ENCODE data around the gene MYPN.

The MYPN gene

DNA sequence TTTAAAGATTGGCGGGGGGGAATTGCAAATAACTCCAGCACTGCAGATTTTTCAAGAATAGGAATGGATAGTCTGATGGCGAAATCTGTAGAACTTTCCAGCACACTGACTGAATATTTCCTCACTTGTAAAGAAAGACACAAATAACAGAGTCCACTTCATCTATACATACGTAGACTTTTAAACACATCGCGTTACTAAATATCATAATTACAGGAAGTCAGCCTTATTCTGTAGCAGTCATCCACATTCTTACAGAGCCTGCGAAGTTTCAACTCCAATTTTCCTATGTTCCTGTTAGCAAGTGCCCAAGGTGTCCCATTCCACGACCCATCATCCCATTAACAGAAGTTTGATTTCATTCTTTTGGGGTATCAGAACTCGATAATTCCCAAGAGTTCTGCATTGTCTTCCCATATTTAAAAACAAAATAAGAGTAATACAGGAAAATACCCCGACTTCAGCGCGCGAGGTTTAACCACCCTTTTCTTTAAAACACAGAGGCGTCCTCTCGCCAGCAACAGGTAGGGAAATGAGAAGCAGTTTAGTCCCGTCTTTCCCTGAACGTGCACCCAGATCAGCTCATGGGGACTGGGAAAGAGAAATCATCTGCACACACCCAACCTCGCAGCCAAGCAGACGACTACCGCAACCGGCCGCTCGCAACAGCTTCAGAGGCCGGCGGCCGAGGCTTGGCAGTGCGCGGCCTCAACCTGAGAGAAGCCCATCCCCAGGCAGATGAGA lies 35.1 kb upstream of the MYPN start:
- Histone ChIP-seq H3K9ac (ENCODE audit: low read length) (peak overlapping the region; percentile 98), H2BK5ac (ENCODE audit: low read depth, low read length, poor library complexity, severe bottlenecking) (peak overlapping the region; percentile 83), H2BK15ac (ENCODE audit: low read depth, poor library complexity, severe bottlenecking) (peak overlapping the region; percentile 38), H2AK5ac (ENCODE audit: low read length, severe bottlenecking) (peak overlapping the region; percentile 41), H3K9me3 (ENCODE audit: control insufficient read depth, low read length) (no peaks in the 10 kb centered on the region), H3K4ac (ENCODE audit: low read depth in 1 of 2, low read length in 2 of 2) (peak overlapping the region; percentile 62 to 94), H3K4me2 (ENCODE audit: low read length, poor library complexity, severe bottlenecking) (peak overlapping the region; percentile 60), H2AFZ (ENCODE audit: low read depth, low read length) (peak overlapping the region; percentile 43), H3K18ac (ENCODE audit: low read depth in 1 of 2, low read length in 2 of 2) (peak overlapping the region; percentile 89 to 98), H3K4me3 (ENCODE audit: insufficient read depth in 1 of 2, low read depth in 1 of 2, low read length in 2 of 2) (peak overlapping the region; percentile 77 to 88), H4K91ac (ENCODE audit: low read length) (peak overlapping the region; percentile 71), H3K27ac (ENCODE audit: low read length, poor library complexity, severe bottlenecking) (peak overlapping the region; percentile 99), H3K27me3 (ENCODE audit: control insufficient read depth in 1 of 2, insufficient read depth in 1 of 2, low read length in 2 of 2) (no peaks in the 10 kb centered on the region), H4K8ac (ENCODE audit: low read length) (peak overlapping the region; percentile 64), H2BK120ac (ENCODE audit: low read depth, low read length) (peak overlapping the region; percentile 12), H3K14ac (ENCODE audit: low read length in 2 of 2) (peak overlapping the region; percentile 19 to 84), H3K36me3 (ENCODE audit: control insufficient read depth in 1 of 2, insufficient read depth in 2 of 2, low read depth in 1 of 2, low read length in 2 of 2) (peaks cover 0 to 23% of the 10 kb centered on the region in 2 experiments), H2BK12ac (ENCODE audit: low read length in 2 of 2) (peak overlapping the region in 1 of 2 experiments; percentile 12), H3K23ac (ENCODE audit: low read length in 2 of 2) (peak overlapping the region in 1 of 2 experiments; percentile 20), H3K4me1 (ENCODE audit: control insufficient read depth, insufficient read depth, low read depth, low read length) (no peaks in the 10 kb centered on the region), H3K79me1 (replicated peaks; ENCODE audit: low read length, poor library complexity, severe bottlenecking) (no peaks in the 10 kb centered on the region)
- DNase-seq, result peak; percentile 56
- WGBS, result 1% methylated on average over 27 of the region's 27 CpGs

DNA sequence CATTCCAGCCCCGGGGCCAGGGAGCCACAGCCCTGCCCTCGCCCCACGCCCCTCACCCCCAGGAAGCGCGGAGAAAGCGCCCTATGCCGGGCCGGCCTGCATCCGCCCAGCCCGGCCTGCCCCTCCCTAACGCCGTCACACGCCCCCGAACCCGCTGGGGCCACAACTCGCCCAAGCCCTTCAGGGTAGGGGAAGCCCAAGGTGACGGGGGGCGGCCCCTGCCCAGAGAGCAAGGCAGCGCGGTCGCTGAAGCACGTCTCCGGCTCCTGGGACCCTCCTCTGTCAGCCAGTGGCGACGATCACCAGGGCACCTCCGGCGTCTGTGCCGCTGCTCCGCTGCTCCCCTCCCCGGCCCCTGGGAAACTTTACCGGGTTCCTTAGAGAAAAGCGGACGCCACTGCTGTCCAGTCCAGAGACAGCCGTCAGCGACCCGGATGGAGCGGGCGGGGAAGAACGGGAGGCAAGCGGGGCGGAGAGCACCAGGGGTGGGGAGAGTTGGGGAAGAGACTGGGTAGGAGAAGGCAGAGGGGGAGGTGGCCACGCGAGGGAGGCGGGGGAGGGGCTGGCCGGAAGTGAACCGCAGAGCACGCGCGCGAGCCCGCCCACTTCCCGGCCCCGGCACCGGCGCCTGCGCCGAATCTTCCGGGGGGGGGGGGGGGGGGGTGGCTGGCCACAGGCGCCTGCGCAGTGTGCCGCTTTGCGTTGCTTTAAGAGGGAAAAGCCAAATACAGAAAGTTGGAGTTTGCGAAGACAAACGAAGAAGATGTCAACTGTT lies 34.3 kb upstream of the MYPN start, which contains the start of gene HERC4:
Gene HERC4, minus strand, starts transcription at position 509 of the 775 bp plus-strand sequence. CDS start 2,175 bp downstream, outside the sequence.
- Histone ChIP-seq H3K4ac (ENCODE audit: low read depth in 1 of 2, low read length in 2 of 2) (peak within 1 kb of the TSS; percentile 62 to 94), H3K9ac (ENCODE audit: low read length) (peak within 1 kb of the TSS; percentile 98), H2AK5ac (ENCODE audit: low read length, severe bottlenecking) (peak within 1 kb of the TSS; percentile 49), H3K27ac (ENCODE audit: low read length, poor library complexity, severe bottlenecking) (peak within 1 kb of the TSS; percentile 99), H4K91ac (ENCODE audit: low read length) (peak within 1 kb of the TSS; percentile 91), H3K4me1 (ENCODE audit: control insufficient read depth, insufficient read depth, low read depth, low read length) (no peaks in the 10 kb centered on the region), H2BK120ac (ENCODE audit: low read depth, low read length) (peak within 1 kb of the TSS; percentile 12), H2BK15ac (ENCODE audit: low read depth, poor library complexity, severe bottlenecking) (peak within 1 kb of the TSS; percentile 38), H3K79me1 (replicated peaks; ENCODE audit: low read length, poor library complexity, severe bottlenecking) (no peaks in the 10 kb centered on the region), H3K14ac (ENCODE audit: low read length in 2 of 2) (peak within 1 kb of the TSS; percentile 19 to 84), H4K8ac (ENCODE audit: low read length) (peak within 1 kb of the TSS; percentile 89), H3K36me3 (ENCODE audit: control insufficient read depth in 1 of 2, insufficient read depth in 2 of 2, low read depth in 1 of 2, low read length in 2 of 2) (peaks cover 0 to 19% of the 10 kb centered on the region in 2 experiments), H3K23ac (ENCODE audit: low read length in 2 of 2) (peak within 1 kb of the TSS in 1 of 2 experiments; percentile 20), H3K27me3 (ENCODE audit: control insufficient read depth in 1 of 2, insufficient read depth in 1 of 2, low read length in 2 of 2) (no peaks in the 10 kb centered on the region), H3K4me3 (ENCODE audit: insufficient read depth in 1 of 2, low read depth in 1 of 2, low read length in 2 of 2) (peak within 1 kb of the TSS; percentile 77 to 88), H2BK12ac (ENCODE audit: low read length in 2 of 2) (peak within 1 kb of the TSS; percentile 13 to 38), H3K4me2 (ENCODE audit: low read length, poor library complexity, severe bottlenecking) (peak within 1 kb of the TSS; percentile 60), H3K9me3 (ENCODE audit: control insufficient read depth, low read length) (no peaks in the 10 kb centered on the region), H2AFZ (ENCODE audit: low read depth, low read length) (peak within 1 kb of the TSS; percentile 72), H3K18ac (ENCODE audit: low read depth in 1 of 2, low read length in 2 of 2) (peak within 1 kb of the TSS; percentile 89 to 98), H2BK5ac (ENCODE audit: low read depth, low read length, poor library complexity, severe bottlenecking) (peak within 1 kb of the TSS; percentile 83)
- under 1% methylated on average over 61 of the region's 64 CpGs for WGBS
- peak; percentile 96 for DNase-seq

DNA sequence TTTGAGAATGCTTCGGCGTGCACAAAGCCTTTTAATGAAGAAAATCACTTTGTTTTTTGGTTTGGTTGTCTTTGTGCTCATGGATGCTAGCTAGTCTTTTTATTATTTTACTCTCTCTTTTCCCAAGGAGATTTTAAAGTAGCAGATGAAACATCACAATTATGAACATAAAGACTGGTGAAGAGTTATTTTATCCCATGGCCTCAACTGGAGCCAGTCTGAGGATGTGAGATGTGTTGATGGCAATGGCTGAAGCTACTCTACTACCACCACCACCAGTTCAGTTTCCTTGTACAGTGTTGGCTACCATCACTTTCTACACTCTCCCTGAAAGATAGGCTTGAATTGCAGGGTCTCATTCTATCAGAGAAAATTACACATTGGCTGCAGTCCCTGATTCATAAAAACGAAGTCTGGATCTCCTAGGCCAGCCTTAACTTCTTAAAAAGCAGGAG lies 33.7 kb upstream of the MYPN start:
- H3K14ac ChIP-seq (ENCODE audit: low read length in 2 of 2), result no peak overlapping the region
- peak overlapping the region; percentile 72 for H2AFZ ChIP-seq (ENCODE audit: low read depth, low read length)

More for the DNA sequence above, 33.7 kb upstream of the MYPN start:
- Histone ChIP-seq H3K4ac (ENCODE audit: low read depth in 1 of 2, low read length in 2 of 2) (peak overlapping the region in 1 of 2 experiments; percentile 24), H3K23ac (ENCODE audit: low read length in 2 of 2) (no peak overlapping the region), H2BK120ac (ENCODE audit: low read depth, low read length) (no peak overlapping the region), H3K18ac (ENCODE audit: low read depth in 1 of 2, low read length in 2 of 2) (no peak overlapping the region), H3K27ac (ENCODE audit: low read length, poor library complexity, severe bottlenecking) (peak overlapping the region; percentile 50), H4K8ac (ENCODE audit: low read length) (peak overlapping the region; percentile 89), H3K27me3 (ENCODE audit: control insufficient read depth in 1 of 2, insufficient read depth in 1 of 2, low read length in 2 of 2) (no peaks in the 10 kb centered on the region), H3K4me1 (ENCODE audit: control insufficient read depth, insufficient read depth, low read depth, low read length) (no peaks in the 10 kb centered on the region), H3K4me3 (ENCODE audit: insufficient read depth in 1 of 2, low read depth in 1 of 2, low read length in 2 of 2) (peak overlapping the region in 1 of 2 experiments; percentile 69), H2BK15ac (ENCODE audit: low read depth, poor library complexity, severe bottlenecking) (no peak overlapping the region), H3K36me3 (ENCODE audit: control insufficient read depth in 1 of 2, insufficient read depth in 2 of 2, low read depth in 1 of 2, low read length in 2 of 2) (peaks cover 0 to 18% of the 10 kb centered on the region in 2 experiments), H2AK5ac (ENCODE audit: low read length, severe bottlenecking) (peak overlapping the region; percentile 49), H3K9me3 (ENCODE audit: control insufficient read depth, low read length) (no peaks in the 10 kb centered on the region), H4K91ac (ENCODE audit: low read length) (peak overlapping the region; percentile 43), H3K9ac (ENCODE audit: low read length) (peak overlapping the region; percentile 80), H2BK12ac (ENCODE audit: low read length in 2 of 2) (peak overlapping the region; percentile 13 to 38), H3K4me2 (ENCODE audit: low read length, poor library complexity, severe bottlenecking) (no peak overlapping the region), H3K79me1 (replicated peaks; ENCODE audit: low read length, poor library complexity, severe bottlenecking) (no peaks in the 10 kb centered on the region), H2BK5ac (ENCODE audit: low read depth, low read length, poor library complexity, severe bottlenecking) (no peak overlapping the region)
- whole genome bisulfite sequencing, result 28% methylated on average over 3 of the region's 3 CpGs
- no peak for DNase-seq
